ENCODE results near the gene DOCK1. TPM values are rescaled to one million over a fixed set of nuclear protein-coding genes. Genes with fewer than 3 reads are reported as not detected.

The DOCK1 gene
- total RNA-seq, 4 donors from 2014 or later: 50.8 to 59.0 (median 53.6) TPM

- Histone ChIP-seq H3K4me1 (no peaks in the 10 kb centered on the region), H3K4me3 (no peak overlapping the region), H3K27ac (no peak overlapping the region), H3K27me3 (no peaks in the 10 kb centered on the region), H3K9me3 (no peaks in the 10 kb centered on the region), H3K36me3 (peaks cover 0 to 19% of the 10 kb centered on the region in 2 donors)
- 57 to 65% methylated on average over 2 to 3 of the region's 3 CpGs for WGBS, 2 donors (ENCODE audit: low coverage in 1 of 2)
- no peak for ATAC-seq
- TF ChIP-seq POLR2A (IDR thresholded peaks at IDR 0.05): no peak
- no peak for TF ChIP-seq EP300 (IDR thresholded peaks at IDR 0.05)
- no peak for TF ChIP-seq CTCF (IDR thresholded peaks at IDR 0.05)
- TF ChIP-seq POLR2AphosphoS5 (IDR thresholded peaks at IDR 0.05): no peak
Observed at GRCh38 chr10:127265288-127265687, 360.1 kb downstream of the DOCK1 start.

DNA sequence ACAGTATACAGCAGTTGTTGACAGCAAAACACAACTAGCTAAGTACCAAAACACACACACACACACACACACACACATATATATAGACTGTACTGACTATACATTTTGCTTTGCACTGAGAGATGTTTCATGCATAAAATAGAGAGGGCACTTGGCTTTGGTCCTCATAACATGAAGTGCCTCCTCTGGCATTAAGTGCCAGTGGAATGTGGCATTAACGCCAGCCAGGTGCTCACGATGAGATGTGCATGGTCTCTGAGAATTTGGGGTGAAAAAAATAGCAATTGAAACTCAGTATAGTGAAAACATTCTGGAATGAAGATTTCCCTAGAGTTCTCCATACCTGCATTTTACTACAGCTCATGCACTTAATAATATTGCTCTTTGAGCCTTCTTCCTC lies 361.2 kb downstream of the DOCK1 start:
- Histone ChIP-seq H3K36me3 (peaks cover 0 to 21% of the 10 kb centered on the region in 2 donors), H3K27ac (no peak overlapping the region), H3K9me3 (no peaks in the 10 kb centered on the region), H3K4me3 (no peak overlapping the region), H3K27me3 (no peaks in the 10 kb centered on the region), H3K4me1 (no peaks in the 10 kb centered on the region)
- no peak for ATAC-seq
- WGBS, 2 donors (ENCODE audit: low coverage in 1 of 2): 83% methylated on average over 2 of the region's 2 CpGs; no CpG with 5 or more reads in 1 of the 2 donors
- TF ChIP-seq POLR2A (IDR thresholded peaks at IDR 0.05): no peak
- TF ChIP-seq CTCF (IDR thresholded peaks at IDR 0.05): no peak
- no peak for TF ChIP-seq POLR2AphosphoS5 (IDR thresholded peaks at IDR 0.05)
- no peak for TF ChIP-seq EP300 (IDR thresholded peaks at IDR 0.05)

- Histone ChIP-seq H3K36me3 (peaks cover 0 to 28% of the 10 kb centered on the region in 2 donors), H3K27ac (no peak overlapping the region), H3K4me1 (no peaks in the 10 kb centered on the region), H3K27me3 (no peaks in the 10 kb centered on the region), H3K9me3 (no peaks in the 10 kb centered on the region), H3K4me3 (no peak overlapping the region)
- no peak for ATAC-seq
- WGBS, 2 donors (ENCODE audit: low coverage in 1 of 2): 94 to 100% methylated on average over 6 to 10 of the region's 12 CpGs
- TF ChIP-seq POLR2A (IDR thresholded peaks at IDR 0.05) (no peak), POLR2AphosphoS5 (IDR thresholded peaks at IDR 0.05) (no peak), CTCF (IDR thresholded peaks at IDR 0.05) (no peak), EP300 (IDR thresholded peaks at IDR 0.05) (no peak)
Observed at GRCh38 chr10:127267442-127267841, 362.2 kb downstream of the DOCK1 start.

DNA sequence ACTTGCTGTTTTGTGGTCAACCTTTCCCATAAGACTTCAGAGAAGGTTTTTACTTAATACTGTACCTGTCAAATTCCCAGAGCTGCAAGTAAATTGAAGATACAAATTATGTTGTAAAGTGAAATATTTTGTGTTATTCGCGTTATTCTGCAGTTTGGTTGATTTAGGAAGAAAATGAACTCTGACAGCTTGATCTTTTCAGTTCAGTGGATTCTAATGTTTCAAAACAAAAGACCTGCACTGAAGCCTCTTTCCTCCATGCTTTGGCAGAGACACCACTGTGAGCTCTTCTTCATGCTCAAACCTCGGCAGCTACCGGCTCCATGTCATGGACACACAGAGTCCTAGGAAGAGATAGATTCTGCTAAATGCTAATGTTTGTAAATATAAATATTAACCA lies 366.8 kb downstream of the DOCK1 start:
- H3K4me3 ChIP-seq: no peak overlapping the region
- 73 to 76% methylated on average over 4 of the region's 4 CpGs for WGBS, 2 donors (ENCODE audit: low coverage in 1 of 2)
- TF ChIP-seq EP300 (IDR thresholded peaks at IDR 0.05) (no peak), CTCF (IDR thresholded peaks at IDR 0.05) (no peak), POLR2A (IDR thresholded peaks at IDR 0.05) (no peak), POLR2AphosphoS5 (IDR thresholded peaks at IDR 0.05) (no peak)

DNA sequence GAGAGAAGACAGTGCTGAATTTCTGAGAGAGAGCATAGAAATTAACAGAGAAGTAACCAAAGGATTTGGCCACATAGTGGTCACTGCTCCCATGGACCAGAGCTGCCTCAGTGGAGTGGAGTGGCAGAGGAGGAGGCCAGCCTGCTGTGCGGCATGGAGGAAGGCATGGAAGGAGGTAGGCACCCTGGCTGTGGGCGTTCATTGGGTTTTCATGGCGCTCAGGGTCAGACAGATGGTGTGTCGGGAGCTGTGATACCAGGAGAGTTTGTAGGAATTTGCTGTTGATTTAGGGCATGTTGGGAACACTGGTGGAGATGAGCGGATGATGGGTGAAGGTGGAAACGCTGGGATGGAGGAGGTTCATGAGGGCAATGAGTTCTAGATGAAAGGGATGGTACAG lies 370.0 kb downstream of the DOCK1 start:
- Histone ChIP-seq H3K36me3 (peaks cover 0 to 19% of the 10 kb centered on the region in 2 donors), H3K27me3 (no peaks in the 10 kb centered on the region), H3K9me3 (no peaks in the 10 kb centered on the region), H3K4me1 (no peaks in the 10 kb centered on the region), H3K27ac (no peak overlapping the region), H3K4me3 (no peak overlapping the region)
- 91 to 96% methylated on average over 5 to 6 of the region's 6 CpGs for WGBS, 2 donors (ENCODE audit: low coverage in 1 of 2)
- ATAC-seq: no peak
- TF ChIP-seq POLR2A (IDR thresholded peaks at IDR 0.05) (no peak), CTCF (IDR thresholded peaks at IDR 0.05) (no peak), EP300 (IDR thresholded peaks at IDR 0.05) (no peak), POLR2AphosphoS5 (IDR thresholded peaks at IDR 0.05) (no peak)

More for the DNA sequence above, 366.8 kb downstream of the DOCK1 start:
- Histone ChIP-seq H3K27ac (no peak overlapping the region), H3K9me3 (no peaks in the 10 kb centered on the region), H3K36me3 (peaks cover 0 to 31% of the 10 kb centered on the region in 2 donors), H3K4me1 (no peaks in the 10 kb centered on the region), H3K27me3 (no peaks in the 10 kb centered on the region)
- ATAC-seq: no peak
